GM19468 (cell line): ENCODE results near the gene SPRY1.
A peak's percentile ranks its signal among the peaks of the same experiment; 100 is the strongest.

Source experiments
- ATAC-seq: cut with Tn5 transposase; IDR thresholded peaks from one replicate; pipeline ENCODE4 v1.9.1; 2021; ENCODE audit warnings: mild to moderate bottlenecking, moderate library complexity, moderate number of reproducible peaks; ENCODE audit not compliant: unreplicated experiment; ENCODE audit errors: extremely low read depth

The SPRY1 gene

GRCh38 chr4:123378794-123379193 is 17.8 kb upstream of the SPRY1 start:
- ATAC-seq = no peak

- no peak for ATAC-seq
Observed at GRCh38 chr4:123379392-123379791, 17.2 kb upstream of the SPRY1 start.

- peak; percentile 49 for ATAC-seq
Observed at GRCh38 chr4:123380728-123381716, 15.6 kb upstream of the SPRY1 start.

GRCh38 chr4:123381996-123382395 is 14.6 kb upstream of the SPRY1 start:
- ATAC-seq = no peak

- no peak for ATAC-seq
Observed at GRCh38 chr4:123383566-123383965, 13.0 kb upstream of the SPRY1 start.

GRCh38 chr4:123386609-123387008 is 10.0 kb upstream of the SPRY1 start:
- ATAC-seq = no peak

GRCh38 chr4:123390846-123391456 is 5.6 kb upstream of the SPRY1 start:
- no peak for ATAC-seq

GRCh38 chr4:123393721-123394120 is 2.9 kb upstream of the SPRY1 start:
- ATAC-seq = no peak

GRCh38 chr4:123397144-123398065 is 810 bp downstream of the SPRY1 start:
- no peak for ATAC-seq

GRCh38 chr4:123398066-123398852 is 1.7 kb downstream of the SPRY1 start:
- ATAC-seq = peak; percentile 38

- ATAC-seq = no peak
Observed at GRCh38 chr4:123398853-123399626, 2.4 kb downstream of the SPRY1 start.

GRCh38 chr4:123399627-123400358 is 3.2 kb downstream of the SPRY1 start:
- no peak for ATAC-seq

GRCh38 chr4:123401271-123402120 is 4.9 kb downstream of the SPRY1 start:
- no peak for ATAC-seq

GRCh38 chr4:123402121-123402465 is 5.5 kb downstream of the SPRY1 start:
- no peak for ATAC-seq

- ATAC-seq = no peak
Observed at GRCh38 chr4:123403080-123403604, 6.5 kb downstream of the SPRY1 start.

- no peak for ATAC-seq
Observed at GRCh38 chr4:123404533-123404932, 7.9 kb downstream of the SPRY1 start.

- ATAC-seq = no peak
Observed at GRCh38 chr4:123405267-123405865, 8.8 kb downstream of the SPRY1 start.
